NT2/D1 (cell line): Measurements from ENCODE around the gene SSMEM1.

Source experiments
- SUZ12 ChIP-seq: IDR thresholded peaks from 2 replicates; pipeline ENCODE4 v1.6.1; 2011; ENCODE audit not compliant: insufficient read length, insufficient read depth; ENCODE audit errors: extremely low read depth
- YY1 ChIP-seq: IDR thresholded peaks from 2 replicates; pipeline ENCODE4 v1.6.1; 2011; ENCODE audit not compliant: insufficient read length, insufficient read depth
- ZNF274 ChIP-seq: IDR thresholded peaks from 2 replicates; pipeline ENCODE4 v1.6.1; 2011; ENCODE audit warnings: mild to moderate bottlenecking, low read depth, low read length

DNA sequence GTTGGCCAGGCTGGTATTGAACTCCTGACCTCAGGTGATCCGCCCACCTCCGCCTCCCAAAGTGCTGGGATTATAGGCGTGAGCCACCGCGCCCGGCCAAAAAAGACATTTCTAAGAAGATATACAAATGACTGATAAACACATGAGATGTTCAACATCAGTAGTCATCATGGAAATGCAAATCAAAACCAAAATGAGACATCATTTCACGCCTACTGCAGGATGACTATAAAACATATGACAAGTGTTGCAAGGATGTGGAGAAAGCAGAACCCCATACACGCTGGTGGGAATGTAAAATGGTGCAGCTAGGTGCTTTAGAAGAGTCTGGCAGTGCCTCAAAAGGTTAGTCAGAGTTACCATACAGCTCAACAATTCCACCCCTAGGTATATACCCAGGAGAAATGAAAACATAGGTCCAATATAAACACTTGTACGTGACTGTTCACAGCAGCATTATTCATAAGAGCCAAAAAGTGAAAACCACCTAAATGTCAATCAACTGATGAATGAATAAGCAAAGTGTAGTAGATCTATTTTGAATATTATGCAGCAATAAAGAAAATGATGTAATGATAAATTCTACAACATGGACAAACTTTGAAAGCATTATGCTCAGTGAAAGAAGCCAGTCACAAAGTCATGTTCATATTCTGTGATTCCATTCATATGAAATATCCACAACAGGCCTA lies 26.9 kb upstream of the SSMEM1 start:
- TF ChIP-seq YY1 (no peak), ZNF274 (no peak), SUZ12 (no peak)
